Smooth muscle cell (in vitro differentiated cells): Measurements from ENCODE around the gene BRD3. TPM values are rescaled to one million over a fixed set of nuclear protein-coding genes. Genes with fewer than 3 reads are reported as not detected.

Experiments
- DNase-seq: peaks from one replicate; lab custom pipeline; 2025; ENCODE audit not compliant: unreplicated experiment; lab: John Stamatoyannopoulos, UW
- H2AFZ ChIP-seq: fragments of 200-600 bp; sonication (generic); 2 replicates; pipeline ENCODE4 v1.6.0; 2016; ENCODE audit warnings: antibody characterized with exemption, low read depth, mild to moderate bottlenecking
- H3F3A ChIP-seq: fragments of 200-600 bp; sonication (generic); 2 replicates; pipeline ENCODE4 v1.6.0; 2017; ENCODE audit warnings: antibody characterized with exemption, low read depth
- H3K27ac ChIP-seq: fragments of 200-600 bp; sonication (generic); 2 replicates; pipeline ENCODE4 v1.5.1; 2016; ENCODE audit warnings: low read depth, mild to moderate bottlenecking
- H3K27me3 ChIP-seq: fragments of 200-600 bp; sonication (generic); 2 replicates; pipeline ENCODE4 v1.6.1; 2016; ENCODE audit warnings: low read depth, mild to moderate bottlenecking
- H3K36me3 ChIP-seq: fragments of 200-600 bp; sonication (generic); 2 replicates; pipeline ENCODE4 v1.5.1; 2016; ENCODE audit warnings: low read depth
- H3K4me1 ChIP-seq: fragments of 200-600 bp; sonication (generic); 2 replicates; pipeline ENCODE4 v1.5.1; 2016; ENCODE audit warnings: low read depth
- H3K4me2 ChIP-seq: fragments of 200-600 bp; sonication (generic); 2 replicates; pipeline ENCODE4 v1.6.0; 2016; ENCODE audit warnings: mild to moderate bottlenecking
- H3K4me3 ChIP-seq: fragments of 200-600 bp; sonication (generic); 2 replicates; pipeline ENCODE4 v1.5.1; 2016; ENCODE audit warnings: mild to moderate bottlenecking
- H3K79me2 ChIP-seq: fragments of 200-600 bp; sonication (generic); 2 replicates; pipeline ENCODE4 v1.6.0; 2016; ENCODE audit warnings: low read depth, mild to moderate bottlenecking
- H3K9ac ChIP-seq: fragments of 200-600 bp; sonication (generic); 2 replicates; pipeline ENCODE4 v1.6.0; 2016; ENCODE audit warnings: low read depth
- H3K9me3 ChIP-seq: fragments of 200-600 bp; sonication (generic); replicated peaks from 2 replicates; pipeline ENCODE4 v1.5.1; 2016; ENCODE audit warnings: low read depth
- H4K20me1 ChIP-seq: fragments of 200-600 bp; sonication (generic); 2 replicates; pipeline ENCODE4 v1.6.0; 2016; ENCODE audit warnings: low read depth
- WGBS: methylation state at CpG from one replicate; pipeline ENCODE4 v1.1.7; 2016; ENCODE audit warnings: low lambda C conversion rate; 5-methylcytosine and 5-hydroxymethylcytosine counted together
- polyA plus RNA-seq: library from polyadenylated mRNA; unstranded; fragments of >200 nt; fragmentation: Nextera tagmentation; extraction: Ambion mirVana; gene quantifications from 2 replicates; pipeline ENCODE4 v1.2.1, GENCODE V29; 2016
- total RNA-seq: library from RNA; depleted of rRNA; stranded (reverse); fragments of >200 nt; gene quantifications from 2 replicates; pipeline ENCODE4 v1.2.3, GENCODE V29; 2014
- TF ChIP-seq, protein P1 (sequence below): fragments of 200-600 bp; sonication (generic); IDR thresholded peaks from 2 replicates; pipeline ENCODE4 v1.5.1; 2017; ENCODE audit warnings: borderline replicate concordance, mild to moderate bottlenecking, antibody characterized with exemption; ENCODE audit not compliant: insufficient read depth, poor library complexity, severe bottlenecking

BRD3 gene
- total and polyA plus RNA-seq, 2 experiments from 2014 or later: 9.2 to 34.1 TPM

DNA sequence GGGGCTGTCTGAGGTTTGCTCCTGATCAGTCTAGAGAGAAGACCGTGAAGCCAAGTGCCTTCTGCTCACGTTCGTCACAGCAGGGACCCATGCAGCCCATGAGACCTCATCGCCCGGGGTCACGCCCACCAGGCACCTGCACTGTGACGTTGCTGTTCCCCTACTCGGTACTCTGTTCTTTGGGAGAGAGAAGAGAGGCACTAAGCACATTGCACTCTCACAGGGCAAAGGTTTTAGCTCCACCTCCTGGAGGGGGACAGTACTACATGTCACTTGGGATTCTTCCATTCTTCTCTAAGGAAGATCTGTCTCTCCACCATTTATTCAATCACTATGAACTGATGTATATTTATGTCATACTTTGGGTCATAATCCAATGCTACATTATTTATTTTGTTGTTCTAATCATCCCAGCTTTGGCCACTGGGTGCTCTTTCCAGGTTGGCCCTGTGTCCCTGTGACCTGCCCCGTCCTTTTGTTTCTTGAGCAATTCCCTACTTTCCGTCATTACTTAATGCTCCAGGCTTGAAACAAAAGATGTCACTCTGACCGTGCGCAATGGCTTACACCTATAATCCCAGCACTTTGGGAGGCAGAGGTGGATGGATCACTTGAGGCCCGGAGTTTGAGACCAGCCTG is 31.4 kb upstream of the BRD3 start:
- no peak for DNase-seq
- no peak overlapping the region for H3K9ac ChIP-seq
- WGBS: 46% methylated on average over 13 of the region's 13 CpGs

DNA sequence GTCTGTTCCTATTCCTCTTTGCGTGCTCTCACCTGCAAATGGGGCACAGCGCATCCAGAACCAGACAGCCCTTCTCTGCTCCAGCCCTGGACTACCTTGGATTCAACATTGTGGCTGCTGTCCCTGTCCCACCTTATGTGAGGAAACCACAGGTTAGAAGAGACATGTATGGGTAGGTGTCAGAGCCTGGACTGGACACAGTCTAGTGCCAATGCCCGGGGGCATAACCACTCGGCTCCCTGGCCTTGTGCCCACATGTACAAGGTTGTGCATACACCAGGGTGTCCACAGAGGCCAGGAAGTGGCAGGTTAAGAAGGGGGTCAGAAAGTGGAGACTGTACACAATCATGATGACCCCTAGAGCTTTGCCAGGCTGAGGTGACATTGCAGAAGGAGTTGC is 22.1 kb upstream of the BRD3 start:
- H3K36me3 ChIP-seq: no peaks in the 10 kb centered on the region
- H3K27ac ChIP-seq: no peak overlapping the region
- DNase-seq: no peak
- H3K27me3 ChIP-seq: no peaks in the 10 kb centered on the region
- H3K79me2 ChIP-seq: no peaks in the 10 kb centered on the region
- H4K20me1 ChIP-seq: no peaks in the 10 kb centered on the region
- H3K4me3 ChIP-seq: no peak overlapping the region
- no peak overlapping the region for H3K4me2 ChIP-seq
- H3K9ac ChIP-seq: no peak overlapping the region
- 92% methylated on average over 4 of the region's 4 CpGs for WGBS
- no peak overlapping the region for H2AFZ ChIP-seq
- no peaks in the 10 kb centered on the region for H3K4me1 ChIP-seq
- no peaks in the 10 kb centered on the region for H3K9me3 ChIP-seq
- TF ChIP-seq, protein P1, sequence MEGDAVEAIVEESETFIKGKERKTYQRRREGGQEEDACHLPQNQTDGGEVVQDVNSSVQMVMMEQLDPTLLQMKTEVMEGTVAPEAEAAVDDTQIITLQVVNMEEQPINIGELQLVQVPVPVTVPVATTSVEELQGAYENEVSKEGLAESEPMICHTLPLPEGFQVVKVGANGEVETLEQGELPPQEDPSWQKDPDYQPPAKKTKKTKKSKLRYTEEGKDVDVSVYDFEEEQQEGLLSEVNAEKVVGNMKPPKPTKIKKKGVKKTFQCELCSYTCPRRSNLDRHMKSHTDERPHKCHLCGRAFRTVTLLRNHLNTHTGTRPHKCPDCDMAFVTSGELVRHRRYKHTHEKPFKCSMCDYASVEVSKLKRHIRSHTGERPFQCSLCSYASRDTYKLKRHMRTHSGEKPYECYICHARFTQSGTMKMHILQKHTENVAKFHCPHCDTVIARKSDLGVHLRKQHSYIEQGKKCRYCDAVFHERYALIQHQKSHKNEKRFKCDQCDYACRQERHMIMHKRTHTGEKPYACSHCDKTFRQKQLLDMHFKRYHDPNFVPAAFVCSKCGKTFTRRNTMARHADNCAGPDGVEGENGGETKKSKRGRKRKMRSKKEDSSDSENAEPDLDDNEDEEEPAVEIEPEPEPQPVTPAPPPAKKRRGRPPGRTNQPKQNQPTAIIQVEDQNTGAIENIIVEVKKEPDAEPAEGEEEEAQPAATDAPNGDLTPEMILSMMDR: no peak
- no peaks in the 10 kb centered on the region for H3F3A ChIP-seq

More for the DNA sequence above, 31.4 kb upstream of the BRD3 start:
- Histone ChIP-seq H3K36me3 (no peaks in the 10 kb centered on the region), H3K27ac (no peak overlapping the region), H3K9me3 (no peaks in the 10 kb centered on the region), H3F3A (no peaks in the 10 kb centered on the region), H3K4me3 (no peak overlapping the region), H2AFZ (no peak overlapping the region), H3K79me2 (no peaks in the 10 kb centered on the region), H3K4me2 (no peak overlapping the region), H3K27me3 (no peaks in the 10 kb centered on the region), H4K20me1 (no peaks in the 10 kb centered on the region), H3K4me1 (no peaks in the 10 kb centered on the region)
- TF ChIP-seq, protein P1: peak; percentile 52

DNA sequence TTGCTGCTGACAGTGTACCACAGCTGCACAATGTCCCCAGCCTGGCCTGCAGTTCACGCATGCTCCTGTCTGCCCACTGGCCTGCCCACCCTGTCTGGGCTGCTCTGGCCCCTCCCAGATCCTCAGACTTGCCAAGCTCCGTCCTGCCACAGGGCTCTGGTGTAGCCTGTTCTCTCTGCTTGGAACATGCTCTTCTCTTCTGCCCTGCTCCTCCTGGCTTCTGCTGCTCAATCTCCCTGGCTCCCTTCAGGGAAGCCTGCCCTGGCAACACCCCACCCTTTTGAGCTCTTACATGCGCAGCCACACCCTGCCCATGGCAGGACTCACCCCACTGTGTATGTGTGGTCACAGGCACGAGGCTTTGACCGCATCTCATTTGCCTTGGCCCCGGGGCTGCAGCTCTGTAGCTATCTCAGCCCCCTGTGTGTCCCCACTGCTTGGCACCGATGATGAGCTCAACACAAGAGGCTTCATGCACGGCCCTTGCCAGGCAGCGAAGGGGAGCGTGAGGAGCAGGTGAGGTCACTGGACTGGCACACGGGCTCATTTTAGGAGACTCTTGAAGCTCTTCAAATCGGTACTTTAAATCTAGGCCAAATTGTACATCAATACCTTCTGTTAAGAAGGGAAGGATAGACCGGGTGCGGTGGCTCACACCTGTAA is 20.4 kb upstream of the BRD3 start:
- H3K27me3 ChIP-seq: no peaks in the 10 kb centered on the region
- H3K4me1 ChIP-seq: no peaks in the 10 kb centered on the region
- TF ChIP-seq, protein P1: no peak
- no peaks in the 10 kb centered on the region for H4K20me1 ChIP-seq
- no peak overlapping the region for H3K27ac ChIP-seq
- no peak for DNase-seq
- no peak overlapping the region for H3K9ac ChIP-seq
- 92% methylated on average over 14 of the region's 14 CpGs for WGBS
- H3K9me3 ChIP-seq: no peaks in the 10 kb centered on the region
- H3K4me3 ChIP-seq: no peak overlapping the region
- H3F3A ChIP-seq: no peaks in the 10 kb centered on the region
- H3K4me2 ChIP-seq: no peak overlapping the region
- no peaks in the 10 kb centered on the region for H3K79me2 ChIP-seq
- H2AFZ ChIP-seq: no peak overlapping the region
- no peaks in the 10 kb centered on the region for H3K36me3 ChIP-seq
